Measurements from ENCODE around the gene ACTL10. TPM values are rescaled to one million over a fixed set of nuclear protein-coding genes. Genes with fewer than 3 reads are reported as not detected.

ACTL10 gene
- total and polyA plus RNA-seq, 2 of the 4 experiments (the other 2 are of a cell fraction): 0.18 to 0.43 TPM

- H3K9me1 ChIP-seq (ENCODE audit: insufficient read depth, low read length): peaks cover 20% of the 10 kb centered on the region
- peak overlapping the region; percentile 83 for H3K4ac ChIP-seq (ENCODE audit: low read depth, low read length)
- in situ Hi-C loops (cut with MboI; ENCODE audit: low sequenced_read_pairs): no loop called here
- intact Hi-C loops (cut with micrococcal nuclease): no loop called here
- peak overlapping the region; percentile 97 for H3K4me2 ChIP-seq (ENCODE audit: low read depth, low read length)
- peak overlapping the region; percentile 64 for H3K14ac ChIP-seq (replicated peaks; ENCODE audit: low read depth, low read length)
- no TSS peak for BruUV-seq (replicated peaks)
- 0% methylated on average over 1 of the region's 16 CpGs; no CpG with 5 or more reads in 1 of the 2 experiments for WGBS, 2 experiments (ENCODE audit: extremely low coverage in 2 of 2, insufficient read length in 1 of 2)
- peaks cover 6% of the 10 kb centered on the region; the same call in 1 of the 2 replicates for H3K36me3 ChIP-seq (ENCODE audit: control insufficient read depth, insufficient read depth, low read length)
- H3K79me1 ChIP-seq (ENCODE audit: low read depth in 1 of 2, low read length in 2 of 2): peaks cover 8 to 57% of the 10 kb centered on the region in 2 experiments; a peak in 3 of 4 replicates
- peak overlapping the region; percentile 92 for H2AFZ ChIP-seq (replicated peaks; ENCODE audit: low read length, poor library complexity)
- peak overlapping the region; percentile 70; the same call in 1 of the 2 replicates for H2AK5ac ChIP-seq (ENCODE audit: low read depth, low read length)
- peak overlapping the region; percentile 86 for H3K23ac ChIP-seq (ENCODE audit: low read depth, low read length)
- peaks cover 23% of the 10 kb centered on the region; the same call in 1 of the 2 replicates for H4K20me1 ChIP-seq (ENCODE audit: insufficient read depth, low read length)
- DNase-seq: no peak
- H3K27ac ChIP-seq (ENCODE audit: insufficient read depth, low read length): peak overlapping the region; percentile 55; the same call in 1 of the 2 replicates
- no peaks in the 10 kb centered on the region for H3K27me3 ChIP-seq (ENCODE audit: control insufficient read depth, insufficient read depth, low read length)
- H3K9ac ChIP-seq (ENCODE audit: low read depth, low read length): peak overlapping the region; percentile 74
- peak overlapping the region; percentile 55 for H2BK5ac ChIP-seq (ENCODE audit: low read depth, low read length, poor library complexity, severe bottlenecking)
- H3K56ac ChIP-seq (ENCODE audit: extremely low read depth, insufficient read depth, low read length): no peak overlapping the region
- H2BK120ac ChIP-seq (ENCODE audit: low read depth, low read length): peak overlapping the region; percentile 67; the same call in 1 of the 2 replicates
- no peak overlapping the region; the same call in 1 of the 2 replicates for H3K18ac ChIP-seq (ENCODE audit: low read depth, low read length)
- TF ChIP-seq ELK1 (IDR thresholded peaks at IDR 0.05; ENCODE audit: borderline replicate concordance, low read depth, low read length): no peak
- no peak for TF ChIP-seq RAD21 (IDR thresholded peaks at IDR 0.05; ENCODE audit: low read length)
- TF ChIP-seq SMC3 (IDR thresholded peaks at IDR 0.05; ENCODE audit: low read depth, low read length): no peak
- TF ChIP-seq FOS (IDR thresholded peaks at IDR 0.05; ENCODE audit: low read depth, low read length): no peak
- no peak for TF ChIP-seq CTCF (conservative IDR thresholded peaks at IDR 0.05; ENCODE audit: low read depth, low read length)
- TF ChIP-seq MAFK (IDR thresholded peaks at IDR 0.05; ENCODE audit: low read depth, low read length): no peak
- TF ChIP-seq USF2 (IDR thresholded peaks at IDR 0.05; ENCODE audit: low read depth, low read length): no peak
- no peak for TF ChIP-seq NFE2L2 (IDR thresholded peaks at IDR 0.05; ENCODE audit: low read depth, low read length)
- TF ChIP-seq CHD1 (IDR thresholded peaks at IDR 0.05; ENCODE audit: low read depth, low read length): no peak
- TF ChIP-seq MXI1 (IDR thresholded peaks at IDR 0.05; ENCODE audit: borderline replicate concordance, low read depth, low read length): no peak
- TF ChIP-seq CEBPB (IDR thresholded peaks at IDR 0.05; ENCODE audit: low read depth, low read length): no peak
- TF ChIP-seq RFX5 (IDR thresholded peaks at IDR 0.05; ENCODE audit: low read depth, low read length): no peak
- H4K8ac ChIP-seq (ENCODE audit: low read depth in 2 of 2, low read length in 2 of 2): peak overlapping the region; percentile 74 to 96
- peak overlapping the region; percentile 66 for H4K91ac ChIP-seq (ENCODE audit: insufficient read depth, low read depth, low read length)
- peak overlapping the region; percentile 53 for H4K5ac ChIP-seq (ENCODE audit: low read depth, low read length)
- H3K9me3 ChIP-seq (ENCODE audit: control insufficient read depth, insufficient read depth, low read length): no peaks in the 10 kb centered on the region
- H3K4me3 ChIP-seq (ENCODE audit: insufficient read depth, low read depth, low read length): 0 out of 2 replicates have a peak overlapping the region, but pooled peaks have one; percentile 94
- ChIA-PET POLR2A (ENCODE audit: unreplicated experiment) (no interaction called here), CTCF (no interaction called here)
- no peak overlapping the region; the same call in 1 of the 2 replicates for H2BK20ac ChIP-seq (ENCODE audit: low read depth, low read length)
- peak overlapping the region; percentile 94 for H2AK9ac ChIP-seq (replicated peaks; ENCODE audit: low read depth, low read length, poor library complexity)
- H2BK15ac ChIP-seq (ENCODE audit: low read depth, low read length): no peak overlapping the region; the same call in 2 of the 3 replicates
- peaks cover 27% of the 10 kb centered on the region for H3K4me1 ChIP-seq (ENCODE audit: control insufficient read depth, insufficient read depth, low read length)
- no peak for ATAC-seq (ENCODE audit: low read depth)
- dilution Hi-C loops (cut with HindIII; ENCODE audit: low sequenced_read_pairs, unreplicated experiment): no loop called here
Observed at GRCh38 chr20:33675136-33675959, 8.6 kb downstream of the ACTL10 start.
